Measurements from ENCODE around the gene SNAPC1.

Gene SNAPC1

DNA sequence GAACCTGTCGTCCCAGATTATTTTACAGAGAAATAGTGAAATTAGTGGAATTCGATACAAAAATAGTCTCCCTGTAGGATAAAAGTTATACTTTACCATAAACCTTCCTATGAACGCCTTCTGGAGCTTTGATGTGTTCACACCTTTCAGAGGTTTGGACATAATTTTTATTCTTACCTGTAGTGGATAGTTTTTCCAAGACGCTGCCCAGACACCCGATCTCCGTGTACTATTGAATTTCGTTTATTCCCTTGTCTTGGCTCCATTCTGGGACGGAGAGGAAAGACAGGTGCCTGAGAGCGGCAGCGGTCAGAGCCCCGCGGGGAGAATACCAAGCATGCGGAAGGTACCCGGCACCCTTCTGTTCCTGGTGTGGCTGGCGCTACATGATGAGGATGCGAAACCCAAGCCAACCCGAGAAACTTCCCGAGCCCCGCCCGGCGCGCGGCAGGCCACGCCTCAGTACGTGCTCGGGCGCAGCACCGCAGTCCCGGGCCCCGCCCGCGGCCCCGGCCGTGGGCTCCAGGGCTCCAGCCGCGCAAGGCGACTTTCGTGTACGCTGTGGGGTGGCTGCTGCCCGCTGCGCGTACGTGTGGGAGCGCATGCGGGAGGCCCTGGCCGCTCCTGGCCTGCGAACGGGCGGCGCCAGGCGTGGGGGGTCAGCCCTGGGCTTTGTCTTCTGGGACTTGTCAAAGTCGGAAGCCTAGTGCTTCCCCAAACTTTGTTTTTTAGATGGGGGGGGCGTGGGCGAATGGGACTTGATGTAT lies 11.3 kb upstream of the SNAPC1 start:
- TF ChIP-seq YY1 (IDR thresholded peaks at IDR 0.05; ENCODE audit: low read depth) (no peak), TCF12 (IDR thresholded peaks at IDR 0.05; ENCODE audit: low read depth) (no peak), FOXM1 (IDR thresholded peaks at IDR 0.05; ENCODE audit: borderline replicate concordance, low read depth) (no peak), NFIC (IDR thresholded peaks at IDR 0.05) (no peak), TEAD4 (IDR thresholded peaks at IDR 0.05) (no peak), EP300 (IDR thresholded peaks at IDR 0.05; ENCODE audit: borderline replicate concordance) (no peak), CREB1 (IDR thresholded peaks at IDR 0.05; ENCODE audit: low read depth) (no peak), EGR1 (IDR thresholded peaks at IDR 0.05) (no peak), CEBPB (IDR thresholded peaks at IDR 0.05) (no peak)
- TF ChIP-seq, protein P1, sequence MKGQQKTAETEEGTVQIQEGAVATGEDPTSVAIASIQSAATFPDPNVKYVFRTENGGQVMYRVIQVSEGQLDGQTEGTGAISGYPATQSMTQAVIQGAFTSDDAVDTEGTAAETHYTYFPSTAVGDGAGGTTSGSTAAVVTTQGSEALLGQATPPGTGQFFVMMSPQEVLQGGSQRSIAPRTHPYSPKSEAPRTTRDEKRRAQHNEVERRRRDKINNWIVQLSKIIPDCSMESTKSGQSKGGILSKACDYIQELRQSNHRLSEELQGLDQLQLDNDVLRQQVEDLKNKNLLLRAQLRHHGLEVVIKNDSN (IDR thresholded peaks at IDR 0.05), result no peak
- TF ChIP-seq, protein P2, sequence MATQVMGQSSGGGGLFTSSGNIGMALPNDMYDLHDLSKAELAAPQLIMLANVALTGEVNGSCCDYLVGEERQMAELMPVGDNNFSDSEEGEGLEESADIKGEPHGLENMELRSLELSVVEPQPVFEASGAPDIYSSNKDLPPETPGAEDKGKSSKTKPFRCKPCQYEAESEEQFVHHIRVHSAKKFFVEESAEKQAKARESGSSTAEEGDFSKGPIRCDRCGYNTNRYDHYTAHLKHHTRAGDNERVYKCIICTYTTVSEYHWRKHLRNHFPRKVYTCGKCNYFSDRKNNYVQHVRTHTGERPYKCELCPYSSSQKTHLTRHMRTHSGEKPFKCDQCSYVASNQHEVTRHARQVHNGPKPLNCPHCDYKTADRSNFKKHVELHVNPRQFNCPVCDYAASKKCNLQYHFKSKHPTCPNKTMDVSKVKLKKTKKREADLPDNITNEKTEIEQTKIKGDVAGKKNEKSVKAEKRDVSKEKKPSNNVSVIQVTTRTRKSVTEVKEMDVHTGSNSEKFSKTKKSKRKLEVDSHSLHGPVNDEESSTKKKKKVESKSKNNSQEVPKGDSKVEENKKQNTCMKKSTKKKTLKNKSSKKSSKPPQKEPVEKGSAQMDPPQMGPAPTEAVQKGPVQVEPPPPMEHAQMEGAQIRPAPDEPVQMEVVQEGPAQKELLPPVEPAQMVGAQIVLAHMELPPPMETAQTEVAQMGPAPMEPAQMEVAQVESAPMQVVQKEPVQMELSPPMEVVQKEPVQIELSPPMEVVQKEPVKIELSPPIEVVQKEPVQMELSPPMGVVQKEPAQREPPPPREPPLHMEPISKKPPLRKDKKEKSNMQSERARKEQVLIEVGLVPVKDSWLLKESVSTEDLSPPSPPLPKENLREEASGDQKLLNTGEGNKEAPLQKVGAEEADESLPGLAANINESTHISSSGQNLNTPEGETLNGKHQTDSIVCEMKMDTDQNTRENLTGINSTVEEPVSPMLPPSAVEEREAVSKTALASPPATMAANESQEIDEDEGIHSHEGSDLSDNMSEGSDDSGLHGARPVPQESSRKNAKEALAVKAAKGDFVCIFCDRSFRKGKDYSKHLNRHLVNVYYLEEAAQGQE (IDR thresholded peaks at IDR 0.05; ENCODE audit: low read depth), result no peak

DNA sequence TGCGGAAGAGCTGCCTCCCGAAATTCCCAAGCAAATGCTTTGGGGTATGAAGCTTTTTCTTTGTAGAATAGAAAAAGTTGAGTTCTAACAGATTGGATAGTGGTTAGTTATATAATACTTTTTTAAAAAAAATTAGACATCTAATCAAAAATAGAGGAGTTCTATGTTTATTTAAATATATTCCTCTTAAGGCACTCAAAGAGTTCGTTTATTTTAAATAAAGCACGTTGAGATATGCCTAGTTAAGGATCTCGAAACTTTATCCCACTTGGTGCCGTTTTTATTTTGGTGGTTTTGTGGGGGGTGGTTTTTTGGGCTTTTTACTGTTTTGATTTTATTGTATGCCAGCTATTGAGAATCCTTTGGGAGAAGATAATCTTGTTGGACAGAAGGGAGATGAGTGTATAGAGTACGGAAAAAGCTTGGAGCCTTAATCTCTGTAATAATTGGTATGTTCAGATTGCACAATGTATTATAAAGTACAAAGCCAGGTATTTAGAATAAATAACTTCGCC lies 10.7 kb upstream of the SNAPC1 start:
- TF ChIP-seq CEBPB (IDR thresholded peaks at IDR 0.05) (no peak), NFIC (IDR thresholded peaks at IDR 0.05) (no peak), ZBTB7A (IDR thresholded peaks at IDR 0.05; ENCODE audit: low read depth) (no peak), TEAD4 (IDR thresholded peaks at IDR 0.05) (no peak), EP300 (IDR thresholded peaks at IDR 0.05; ENCODE audit: borderline replicate concordance) (no peak), RAD21 (IDR thresholded peaks at IDR 0.05; ENCODE audit: low read depth) (no peak), TAF1 (IDR thresholded peaks at IDR 0.05; ENCODE audit: low read depth) (no peak), FOXM1 (IDR thresholded peaks at IDR 0.05; ENCODE audit: borderline replicate concordance, low read depth) (no peak), YY1 (IDR thresholded peaks at IDR 0.05; ENCODE audit: low read depth) (no peak), EGR1 (IDR thresholded peaks at IDR 0.05) (no peak), CREB1 (IDR thresholded peaks at IDR 0.05; ENCODE audit: low read depth) (no peak), TCF12 (IDR thresholded peaks at IDR 0.05; ENCODE audit: low read depth) (no peak)
- TF ChIP-seq, protein P2 (IDR thresholded peaks at IDR 0.05; ENCODE audit: low read depth), result no peak
- TF ChIP-seq, protein P3, sequence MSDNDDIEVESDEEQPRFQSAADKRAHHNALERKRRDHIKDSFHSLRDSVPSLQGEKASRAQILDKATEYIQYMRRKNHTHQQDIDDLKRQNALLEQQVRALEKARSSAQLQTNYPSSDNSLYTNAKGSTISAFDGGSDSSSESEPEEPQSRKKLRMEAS (IDR thresholded peaks at IDR 0.05), result no peak
- TF ChIP-seq, protein P1 (IDR thresholded peaks at IDR 0.05), result no peak

DNA sequence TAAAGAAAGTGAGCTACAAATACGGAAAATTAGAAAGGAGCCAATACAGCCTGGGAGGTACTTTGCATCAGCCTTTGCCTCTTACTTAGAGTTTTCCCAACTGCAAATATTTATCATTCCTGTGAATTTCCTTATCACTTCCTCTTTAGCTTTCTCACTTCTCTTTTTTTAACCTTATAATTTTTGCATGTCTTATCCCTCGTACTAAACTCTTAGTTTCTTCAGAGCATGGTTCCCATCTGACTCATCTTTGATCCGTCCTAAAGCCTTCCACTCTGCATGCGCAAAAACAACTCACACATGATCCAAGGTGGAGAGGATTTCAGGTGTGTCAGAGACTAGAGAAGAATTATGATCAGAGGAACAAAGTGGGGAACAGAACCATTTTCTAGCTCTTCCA lies 9.6 kb upstream of the SNAPC1 start:
- TF ChIP-seq CREB1 (IDR thresholded peaks at IDR 0.05; ENCODE audit: low read depth), result no peak
- TF ChIP-seq YY1 (IDR thresholded peaks at IDR 0.05; ENCODE audit: low read depth), result no peak
- TF ChIP-seq EGR1 (IDR thresholded peaks at IDR 0.05), result no peak
- no peak for TF ChIP-seq TCF12 (IDR thresholded peaks at IDR 0.05; ENCODE audit: low read depth)
- TF ChIP-seq FOXM1 (IDR thresholded peaks at IDR 0.05; ENCODE audit: borderline replicate concordance, low read depth), result no peak
- TF ChIP-seq NFIC (IDR thresholded peaks at IDR 0.05), result no peak
- no peak for TF ChIP-seq CEBPB (IDR thresholded peaks at IDR 0.05)
- TF ChIP-seq TAF1 (IDR thresholded peaks at IDR 0.05; ENCODE audit: low read depth), result no peak
- TF ChIP-seq EP300 (IDR thresholded peaks at IDR 0.05; ENCODE audit: borderline replicate concordance), result no peak
- TF ChIP-seq ZBTB7A (IDR thresholded peaks at IDR 0.05; ENCODE audit: low read depth), result no peak
- TF ChIP-seq, protein P1 (IDR thresholded peaks at IDR 0.05), result no peak
- TF ChIP-seq RAD21 (IDR thresholded peaks at IDR 0.05; ENCODE audit: low read depth), result no peak

DNA sequence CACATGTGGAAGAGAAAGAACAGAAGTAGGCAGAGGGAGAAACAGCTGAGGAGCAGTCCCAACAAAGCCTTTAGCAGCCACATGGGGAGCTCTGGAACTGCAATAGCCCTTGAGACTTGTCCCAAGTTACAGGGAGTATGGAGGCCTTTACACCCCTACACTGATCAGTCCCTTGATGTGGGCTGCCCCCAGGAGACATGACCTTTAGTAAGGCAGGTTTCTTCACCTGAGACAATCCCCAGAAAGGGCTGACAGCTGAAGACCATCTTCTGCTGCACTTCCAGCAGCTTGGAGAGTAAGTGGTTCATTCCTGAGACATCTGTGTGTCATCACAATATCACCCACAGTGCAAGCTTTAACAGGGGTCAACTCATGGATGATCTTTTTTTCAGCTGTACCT lies 8.6 kb upstream of the SNAPC1 start:
- TF ChIP-seq, protein P2 (IDR thresholded peaks at IDR 0.05; ENCODE audit: low read depth), result no peak
- TF ChIP-seq ZBTB7A (IDR thresholded peaks at IDR 0.05; ENCODE audit: low read depth), result no peak
- no peak for TF ChIP-seq NFIC (IDR thresholded peaks at IDR 0.05)
- no peak for TF ChIP-seq TAF1 (IDR thresholded peaks at IDR 0.05; ENCODE audit: low read depth)

Measured in Ishikawa (cell line).